ENCODE measurements around the gene CRYZL1. TPM values are rescaled to one million over a fixed set of nuclear protein-coding genes. Genes with fewer than 3 reads are reported as not detected.

CRYZL1 gene
- total RNA-seq, 1 experiment from 2014 or later: 10.2 TPM

DNA sequence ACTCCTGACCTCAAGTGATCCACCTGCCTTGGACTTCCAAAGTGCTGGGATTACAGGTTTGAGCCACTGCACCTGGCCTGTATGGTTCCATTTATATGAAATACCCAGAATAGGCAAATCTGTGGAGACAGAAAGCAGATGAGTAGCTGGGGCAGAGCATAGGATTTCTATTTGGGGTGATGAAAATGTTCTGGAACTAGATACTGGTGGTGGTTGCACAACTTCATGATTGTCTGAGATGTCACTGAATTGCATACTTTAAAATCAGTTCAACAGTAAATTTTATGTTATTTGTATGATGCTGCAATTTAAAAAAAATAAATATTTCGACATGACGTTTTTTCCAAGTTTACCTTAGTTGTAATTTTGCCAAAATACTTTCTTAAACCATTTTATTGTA, 24.6 kb upstream of the CRYZL1 start:
- in situ Hi-C loops (cut with HindIII; ENCODE audit: low pct_unique_long_range_greater_than_20kb, low sequenced_read_pairs): no loop called here
- no peak for DNase-seq (ENCODE audit: low read depth)

DNA sequence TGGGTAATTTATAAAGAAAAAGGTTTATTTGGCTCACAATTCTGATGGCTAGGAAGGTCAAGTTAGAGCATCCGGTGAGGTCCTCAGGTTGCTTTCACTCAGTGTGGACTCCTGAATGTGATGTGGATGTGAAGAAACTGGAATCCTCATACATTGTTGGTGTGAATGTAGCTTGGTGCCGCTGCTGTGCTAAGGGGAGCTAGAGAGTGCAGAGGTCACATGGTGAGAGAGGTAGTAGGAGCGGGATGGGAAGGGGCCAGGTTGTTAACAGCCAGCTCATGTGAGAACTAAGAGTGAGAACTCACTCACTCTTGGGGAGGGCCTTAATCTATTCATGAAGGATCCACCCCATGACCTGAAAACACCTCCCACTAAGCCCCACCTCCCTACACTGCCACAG, 22.6 kb upstream of the CRYZL1 start:
- in situ Hi-C loops (cut with HindIII; ENCODE audit: low pct_unique_long_range_greater_than_20kb, low sequenced_read_pairs): no loop called here

DNA sequence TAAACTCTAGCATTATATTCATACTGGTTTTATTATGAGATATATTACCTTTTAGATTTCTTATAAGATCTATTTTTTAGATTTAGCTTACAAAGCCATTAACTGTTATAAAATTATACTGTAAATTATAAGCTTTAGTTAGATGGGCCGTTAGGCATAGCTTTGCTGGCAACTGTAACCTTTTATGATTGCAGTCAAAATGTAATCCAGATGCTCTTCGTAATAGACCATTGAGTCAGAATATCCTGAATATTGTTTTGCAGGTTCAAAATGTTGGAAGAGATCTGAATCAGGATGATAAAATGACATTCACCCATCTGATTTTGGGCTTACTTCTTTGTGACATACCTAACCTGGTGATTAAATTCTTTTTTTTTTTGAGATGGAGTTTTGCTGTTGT, 21.7 kb upstream of the CRYZL1 start:
- in situ Hi-C loops (cut with HindIII; ENCODE audit: low pct_unique_long_range_greater_than_20kb, low sequenced_read_pairs): no loop called here
- DNase-seq (ENCODE audit: low read depth): no peak

More for the DNA sequence above, 22.6 kb upstream of the CRYZL1 start:
- no peak for DNase-seq (ENCODE audit: low read depth)

DNA sequence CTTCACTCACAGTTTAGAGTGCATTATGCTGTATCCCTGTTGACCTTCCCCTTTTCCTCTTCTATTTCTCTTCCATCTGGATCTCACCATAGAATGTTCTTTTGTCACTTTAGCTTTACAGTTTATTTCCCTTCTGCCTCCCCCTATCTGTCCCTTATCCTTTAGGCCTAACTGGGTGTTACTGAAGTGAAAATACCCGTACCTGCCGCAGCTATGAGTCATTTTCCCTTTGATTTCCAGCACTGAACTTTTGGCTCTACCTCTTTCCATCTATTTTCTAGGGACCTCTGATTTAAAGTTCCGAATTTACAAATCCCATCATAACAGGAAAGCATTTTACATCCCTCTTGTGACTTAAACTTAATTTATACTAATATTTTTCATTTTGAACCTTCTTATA, 20.5 kb upstream of the CRYZL1 start:
- no peak for DNase-seq (ENCODE audit: low read depth)
- in situ Hi-C loops (cut with HindIII; ENCODE audit: low pct_unique_long_range_greater_than_20kb, low sequenced_read_pairs): no loop called here

DNA sequence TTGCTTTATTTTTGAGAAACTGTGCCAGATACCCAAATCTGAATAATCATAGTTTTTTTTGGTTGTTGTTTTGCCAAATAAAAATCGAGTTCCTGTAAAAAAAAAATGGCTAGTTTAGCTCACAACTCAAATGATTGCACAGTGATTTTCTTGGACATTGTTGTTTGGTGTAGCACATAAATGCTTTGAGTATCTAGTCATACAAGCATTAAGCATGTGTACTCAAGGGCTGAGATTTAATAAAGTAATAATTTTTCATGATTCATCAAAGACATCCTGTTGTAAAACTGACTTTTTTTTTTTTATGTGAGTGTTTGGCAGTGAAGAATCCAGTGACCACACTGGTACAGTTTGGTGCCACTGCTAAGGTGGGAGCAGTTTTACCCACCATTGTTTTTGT, 19.6 kb upstream of the CRYZL1 start:
- in situ Hi-C loops (cut with HindIII; ENCODE audit: low pct_unique_long_range_greater_than_20kb, low sequenced_read_pairs): no loop called here
- DNase-seq (ENCODE audit: low read depth): no peak

DNA sequence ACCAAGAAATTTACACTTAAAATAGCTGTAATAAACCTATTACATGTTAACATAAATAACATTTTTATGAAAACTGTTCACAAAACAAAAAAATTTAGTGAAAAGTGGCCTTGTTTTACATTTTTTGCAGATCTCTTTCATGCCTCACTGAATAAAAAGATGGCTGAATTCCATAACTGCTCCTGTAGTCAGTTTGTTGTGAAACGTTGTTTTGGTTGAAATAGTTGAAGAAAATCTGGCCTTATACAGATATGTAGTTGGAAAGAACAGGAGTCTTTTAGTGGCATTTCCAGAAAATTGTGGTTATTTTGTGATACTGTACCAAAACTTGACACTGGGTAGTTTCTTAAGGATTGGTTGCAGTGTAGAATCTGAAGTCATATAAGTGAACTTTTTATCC, 18.9 kb upstream of the CRYZL1 start:
- DNase-seq (ENCODE audit: low read depth): no peak
- in situ Hi-C loops (cut with HindIII; ENCODE audit: low pct_unique_long_range_greater_than_20kb, low sequenced_read_pairs): no loop called here

DNA sequence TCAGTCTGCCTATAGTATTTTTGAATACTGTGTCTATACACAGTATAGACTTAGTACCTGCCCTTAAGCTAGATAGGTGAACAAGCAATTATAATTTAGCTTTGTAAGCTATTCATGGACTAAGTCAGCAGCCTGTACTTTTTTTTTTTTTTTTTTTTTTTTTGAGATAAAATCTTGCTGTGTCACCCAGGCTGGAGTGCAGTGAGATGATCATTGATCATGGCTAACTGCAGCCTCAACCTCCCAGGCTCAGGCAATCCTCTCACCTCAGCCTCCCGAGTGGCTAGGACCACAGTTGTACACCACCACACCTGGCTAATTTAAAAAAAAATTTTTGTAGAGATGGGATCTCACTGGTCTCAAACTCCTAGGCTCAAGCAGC, 18.0 kb upstream of the CRYZL1 start:
- in situ Hi-C loops (cut with HindIII; ENCODE audit: low pct_unique_long_range_greater_than_20kb, low sequenced_read_pairs): no loop called here
- DNase-seq (ENCODE audit: low read depth): peak; percentile 52

DNA sequence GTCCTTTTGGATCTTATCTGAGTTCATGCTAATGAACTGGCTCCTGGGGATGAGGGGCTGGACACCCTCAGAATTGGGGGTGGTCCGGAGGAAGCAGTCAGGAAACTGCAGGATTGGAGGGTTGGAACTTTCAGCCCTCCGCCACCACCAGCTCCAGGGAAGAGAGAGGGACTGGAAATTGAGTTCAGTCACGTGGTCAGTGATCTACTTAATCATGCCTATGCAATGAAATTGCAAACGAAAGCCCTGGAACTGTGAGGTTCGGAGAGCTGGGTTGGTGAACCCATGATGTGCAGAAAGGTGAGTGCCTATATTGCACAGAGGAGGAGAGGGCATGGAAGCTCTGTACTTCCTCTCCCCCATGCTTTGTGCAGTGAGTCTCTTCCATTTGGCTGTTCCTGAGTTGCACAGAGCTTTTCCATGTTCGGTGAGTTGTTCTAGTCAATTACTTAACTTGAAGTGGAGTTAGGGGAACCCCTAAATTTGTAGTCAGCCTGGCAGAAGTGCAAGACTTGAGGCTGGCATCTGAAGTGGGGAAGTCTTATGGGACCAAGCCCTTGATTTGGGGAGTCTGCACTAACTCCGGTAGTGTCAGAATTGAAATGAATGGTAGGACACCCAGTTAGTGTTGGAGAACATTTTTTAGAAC, 17.5 kb upstream of the CRYZL1 start:
- in situ Hi-C loops (cut with HindIII; ENCODE audit: low pct_unique_long_range_greater_than_20kb, low sequenced_read_pairs): no loop called here

DNA sequence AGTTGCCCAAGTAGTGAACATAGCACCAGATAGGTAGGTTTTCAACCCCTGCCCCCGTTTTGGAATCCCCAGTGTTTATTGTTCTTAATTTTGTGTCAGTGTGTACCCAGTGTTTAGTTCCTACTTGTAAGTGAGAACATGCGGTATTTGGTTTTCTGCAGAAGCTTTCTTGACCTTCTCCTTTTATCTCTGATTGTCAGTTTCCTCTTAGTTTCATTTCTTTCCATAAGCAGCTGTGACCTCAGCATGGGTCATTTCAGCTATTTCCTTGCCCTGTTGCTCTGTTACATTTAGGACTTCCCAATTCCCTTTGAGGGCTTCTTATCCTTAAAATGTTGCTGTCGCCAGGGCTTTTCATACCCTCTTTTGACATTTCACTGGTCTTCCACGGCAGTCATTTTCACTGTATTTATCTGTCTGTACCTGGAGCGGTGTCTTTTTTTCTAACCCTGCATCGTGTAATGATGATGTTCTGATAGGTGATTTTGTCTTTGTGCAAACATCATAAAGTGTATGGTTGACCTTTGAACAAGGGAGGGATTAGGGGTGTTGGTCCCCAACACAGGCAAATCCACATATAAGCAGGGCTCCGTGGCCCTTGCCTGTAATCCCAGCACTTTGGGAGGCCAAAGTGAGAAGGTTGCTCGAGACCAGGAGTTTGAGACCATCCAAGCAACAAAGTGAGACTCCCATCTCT, 15.7 kb upstream of the CRYZL1 start:
- no peak for DNase-seq (ENCODE audit: low read depth)
- in situ Hi-C loops (cut with HindIII; ENCODE audit: low pct_unique_long_range_greater_than_20kb, low sequenced_read_pairs): no loop called here

More for the DNA sequence above, 17.5 kb upstream of the CRYZL1 start:
- no peak for DNase-seq (ENCODE audit: low read depth)

DNA sequence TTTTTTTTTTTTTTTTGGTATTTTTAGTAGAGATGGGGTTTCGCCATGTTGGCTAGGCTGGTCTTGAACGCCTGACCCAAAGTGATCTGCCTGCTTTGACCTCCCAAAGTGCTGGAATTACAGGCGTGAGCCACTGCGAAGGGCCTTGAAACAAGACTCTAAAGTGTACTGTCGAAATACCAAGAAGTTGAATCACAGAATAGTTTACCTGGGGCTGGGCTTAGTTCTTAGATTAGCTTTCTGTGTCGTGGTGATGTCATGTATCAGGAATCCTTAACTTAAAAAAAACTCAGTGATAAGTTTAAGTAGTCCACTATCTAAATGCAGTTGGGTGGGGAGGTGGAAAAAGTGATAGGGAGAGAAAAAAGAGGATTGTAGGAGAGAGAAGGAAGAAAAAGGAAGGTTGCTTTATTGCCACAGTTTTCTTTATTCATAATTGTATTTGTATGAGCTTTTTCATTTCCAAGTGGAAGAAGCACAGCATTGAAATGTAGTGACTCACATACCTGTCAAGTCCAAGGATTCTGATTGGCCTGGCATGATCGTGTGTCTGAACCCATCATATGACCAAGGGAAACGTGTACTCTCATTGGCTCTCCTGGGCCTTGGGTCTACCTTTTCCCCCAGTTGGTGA, 14.2 kb upstream of the CRYZL1 start:
- in situ Hi-C loops (cut with HindIII; ENCODE audit: low pct_unique_long_range_greater_than_20kb, low sequenced_read_pairs): no loop called here
- peak; percentile 97 for DNase-seq (ENCODE audit: low read depth)

DNA sequence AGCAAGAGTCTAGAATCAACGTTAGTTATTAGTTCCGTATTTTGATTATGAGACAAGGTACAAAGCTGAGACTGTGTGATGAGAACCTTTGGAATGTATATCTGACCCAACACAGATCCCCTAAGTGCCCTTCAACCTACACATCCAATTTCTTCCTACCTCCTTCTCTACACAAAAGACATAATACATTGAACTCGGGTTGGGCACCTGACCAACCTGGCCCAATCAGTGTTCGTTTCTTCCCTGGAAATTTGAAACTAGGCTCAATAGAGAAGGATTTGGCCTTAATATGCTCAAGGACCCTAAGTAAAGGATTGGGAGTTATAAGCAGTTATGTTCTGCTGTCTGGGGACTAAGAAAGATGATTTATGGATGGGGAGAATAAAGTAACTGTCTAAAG, 12.9 kb upstream of the CRYZL1 start:
- in situ Hi-C loops (cut with HindIII; ENCODE audit: low pct_unique_long_range_greater_than_20kb, low sequenced_read_pairs): no loop called here
- no peak for DNase-seq (ENCODE audit: low read depth)

DNA sequence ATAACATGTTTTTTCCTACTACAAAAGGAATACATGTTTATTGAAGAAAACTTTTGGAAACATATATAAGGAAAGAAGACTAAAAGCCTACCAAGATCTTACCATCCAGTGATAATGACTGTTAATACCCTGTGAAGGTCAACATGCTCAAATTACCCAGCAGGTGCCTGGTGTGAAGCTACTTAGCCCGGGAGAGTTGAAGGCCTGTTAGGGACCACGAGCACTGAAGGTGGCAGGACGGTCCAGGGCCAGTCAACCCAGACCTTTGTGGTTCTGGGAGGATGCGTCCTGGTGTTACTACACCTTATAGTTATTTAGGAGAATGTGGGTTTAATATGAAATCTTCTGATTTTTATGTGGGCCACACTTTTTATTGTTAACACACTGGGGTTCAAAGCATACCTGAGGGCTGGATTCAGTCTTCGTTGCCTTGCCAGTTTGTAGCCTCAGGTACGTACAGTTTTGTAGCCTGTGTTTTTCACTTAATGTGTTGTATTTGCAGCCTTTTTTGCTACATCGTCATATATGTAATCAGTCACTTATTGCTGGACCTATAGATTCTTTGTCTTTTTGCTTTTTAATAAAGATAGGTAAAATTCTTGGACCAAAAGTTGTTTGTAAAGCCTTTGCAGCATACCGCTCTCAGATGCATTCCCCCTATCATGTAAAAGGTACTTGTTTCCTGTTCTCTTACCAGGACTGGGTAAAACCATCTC, 10.6 kb upstream of the CRYZL1 start:
- in situ Hi-C loops (cut with HindIII; ENCODE audit: low pct_unique_long_range_greater_than_20kb, low sequenced_read_pairs): no loop called here
- DNase-seq (ENCODE audit: low read depth): no peak

DNA sequence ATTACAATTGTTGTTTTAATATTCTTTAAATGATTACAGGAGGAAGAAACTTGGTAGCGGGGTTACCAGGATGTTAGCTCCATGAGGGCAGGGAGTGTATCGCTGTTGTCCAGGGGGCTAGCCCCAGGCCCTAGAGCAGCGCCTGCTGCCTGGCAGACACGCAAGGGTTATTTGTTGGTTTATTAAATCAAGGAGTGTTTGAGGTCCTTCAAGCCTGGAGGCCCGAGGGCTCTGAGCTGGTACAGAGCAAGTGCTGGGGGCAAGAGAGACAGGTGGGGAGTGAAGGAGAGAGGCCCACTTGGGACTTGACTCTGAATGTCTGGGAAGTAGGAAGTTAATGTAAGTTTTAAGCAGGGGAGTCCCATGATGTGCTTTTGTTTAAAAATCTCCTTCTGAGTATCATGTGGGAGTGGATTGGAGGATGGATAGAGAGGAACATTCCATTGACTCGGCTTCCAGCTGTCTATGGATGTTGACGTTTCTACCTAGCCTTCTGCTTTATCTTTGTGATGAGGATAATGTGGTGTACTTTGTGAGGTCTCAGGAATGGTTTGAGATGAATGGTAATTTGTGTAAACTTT, 9.5 kb upstream of the CRYZL1 start:
- no peak for DNase-seq (ENCODE audit: low read depth)
- in situ Hi-C loops (cut with HindIII; ENCODE audit: low pct_unique_long_range_greater_than_20kb, low sequenced_read_pairs): no loop called here

DNA sequence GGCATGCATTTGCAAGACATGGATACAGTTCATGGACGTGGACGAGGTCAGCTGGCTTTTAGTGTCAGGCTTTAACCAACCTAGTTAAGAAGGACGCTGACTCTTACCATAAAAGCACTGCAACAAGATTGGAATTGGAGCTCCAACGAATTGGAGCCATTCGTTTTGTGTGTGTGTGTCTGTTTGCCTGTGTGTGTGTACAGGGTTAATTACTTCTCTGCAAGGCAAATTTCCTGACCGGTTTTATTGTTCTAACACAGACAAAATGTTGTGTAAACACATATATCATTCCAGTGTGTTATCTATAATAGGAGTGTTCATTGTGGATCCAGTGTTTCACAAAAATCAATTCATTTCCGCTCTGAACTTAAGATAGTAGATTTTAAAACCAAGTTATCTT, 8.7 kb upstream of the CRYZL1 start:
- in situ Hi-C loops (cut with HindIII; ENCODE audit: low pct_unique_long_range_greater_than_20kb, low sequenced_read_pairs): no loop called here
- DNase-seq (ENCODE audit: low read depth): no peak

DNA sequence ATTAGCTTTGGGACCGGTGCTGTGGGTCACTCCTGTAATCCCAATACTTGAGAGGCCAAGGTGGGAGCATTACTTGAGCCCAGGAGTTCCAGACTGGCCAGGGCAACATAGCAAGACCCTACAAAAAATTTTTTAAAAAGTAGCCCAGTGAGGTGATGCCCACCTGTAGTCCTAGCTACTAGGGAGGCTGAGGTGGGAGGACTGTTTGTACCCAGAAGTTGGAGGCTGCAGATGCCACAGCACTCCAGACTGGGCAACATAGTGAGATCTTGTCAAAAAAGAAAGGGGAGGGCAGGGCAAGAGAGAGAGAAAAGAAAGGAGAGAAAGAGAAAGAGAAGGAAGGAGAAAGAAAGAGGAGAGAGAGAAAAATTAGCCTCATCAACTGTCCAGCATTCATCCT, 7.0 kb upstream of the CRYZL1 start:
- no peak for DNase-seq (ENCODE audit: low read depth)
- in situ Hi-C loops (cut with HindIII; ENCODE audit: low pct_unique_long_range_greater_than_20kb, low sequenced_read_pairs): no loop called here

DNA sequence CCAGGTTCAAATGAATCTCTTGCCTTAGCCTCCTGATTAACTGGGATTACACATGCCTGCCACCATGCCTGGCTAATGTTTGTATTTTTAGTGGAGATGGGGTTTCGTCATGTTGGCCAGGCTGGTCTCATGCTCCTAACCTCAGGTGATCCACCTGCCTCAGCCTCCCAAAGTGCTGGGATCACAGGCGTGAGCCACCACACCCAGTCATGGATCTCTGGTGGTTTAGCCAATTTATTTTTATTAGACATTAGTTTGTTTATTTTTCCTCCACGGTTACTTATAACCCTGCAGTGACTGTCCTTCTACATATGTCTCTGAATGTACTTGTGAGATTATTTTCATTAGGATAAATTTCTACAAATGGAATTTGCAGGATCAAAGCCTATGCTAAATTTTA, 6.0 kb upstream of the CRYZL1 start:
- in situ Hi-C loops (cut with HindIII; ENCODE audit: low pct_unique_long_range_greater_than_20kb, low sequenced_read_pairs): no loop called here
- DNase-seq (ENCODE audit: low read depth): no peak

DNA sequence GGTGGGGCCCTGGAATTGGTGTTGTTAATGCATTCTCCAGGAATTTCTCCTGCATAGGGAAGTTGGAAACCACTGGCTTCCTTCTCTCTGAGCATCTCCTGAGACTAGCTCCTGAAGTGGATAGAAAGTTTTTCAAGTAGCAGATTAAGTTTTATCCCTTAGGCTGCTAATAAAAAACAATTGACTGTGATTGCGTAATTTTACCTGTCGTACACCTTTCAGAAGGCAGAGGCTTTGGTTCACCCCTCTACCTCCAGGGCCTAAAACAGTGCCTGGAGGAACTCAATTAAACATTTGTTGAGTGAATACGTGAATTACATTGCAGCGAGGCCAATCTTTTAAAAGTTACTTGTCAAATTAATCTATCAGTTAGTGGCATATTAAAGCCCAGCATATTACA, 4.2 kb upstream of the CRYZL1 start:
- DNase-seq (ENCODE audit: low read depth): no peak
- in situ Hi-C loops (cut with HindIII; ENCODE audit: low pct_unique_long_range_greater_than_20kb, low sequenced_read_pairs): no loop called here

DNA sequence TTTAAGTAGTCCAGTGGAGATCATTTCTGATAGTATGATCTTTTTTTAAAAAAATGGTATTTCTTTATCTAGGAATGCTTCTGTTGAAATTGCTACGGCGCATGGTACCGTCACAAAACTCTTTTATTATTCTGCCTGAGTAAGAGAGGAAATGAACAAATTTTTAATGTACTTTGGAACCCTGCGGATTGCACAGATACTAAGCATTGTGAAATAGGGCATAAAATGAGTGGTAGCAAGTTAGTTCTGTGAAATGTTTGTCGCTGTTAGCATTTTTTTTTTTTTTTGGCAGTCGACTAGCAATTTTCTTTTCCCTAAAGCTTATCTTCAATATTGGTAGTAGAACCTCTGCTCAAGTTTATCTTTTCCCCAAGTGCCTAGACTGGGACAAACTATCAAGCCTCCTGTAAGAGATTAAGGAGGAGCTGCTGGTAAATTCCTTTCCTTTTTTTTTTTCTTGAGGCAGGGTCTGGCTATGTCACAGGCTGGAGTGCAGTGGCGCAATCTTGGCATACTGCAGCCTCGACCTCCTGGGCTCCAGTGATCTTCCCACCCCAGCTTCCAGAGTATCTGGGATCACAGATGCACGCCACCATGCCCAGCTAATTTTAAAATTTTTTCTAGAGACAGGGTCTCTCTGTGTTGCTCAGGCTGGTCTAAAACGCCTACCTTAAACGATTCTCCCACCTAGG, 3.0 kb upstream of the CRYZL1 start:
- DNase-seq (ENCODE audit: low read depth): no peak
- in situ Hi-C loops (cut with HindIII; ENCODE audit: low pct_unique_long_range_greater_than_20kb, low sequenced_read_pairs): no loop called here
